ENCODE results near the gene ZNF546. TPM values are rescaled to one million over a fixed set of nuclear protein-coding genes. Genes with fewer than 3 reads are reported as not detected.
"Not testable (repeated sequence)": the region's sequence is repeated elsewhere in the genome, so short reads cannot be mapped to it uniquely, and the experiment has no call there.

The ZNF546 gene
- total RNA-seq, 2 donors from 2014 or later = 3.1 to 4.7 TPM

- Mint-ChIP-seq H3K9me3 (peaks cover 4 to 7% of the 10 kb centered on the region in 2 donors), H3K36me3 (peaks cover 36 to 52% of the 10 kb centered on the region in 2 donors), H3K27ac (peak overlapping the region in 1 of 2 donors; percentile 70)
- ATAC-seq = peak in 1 of 2 donors; percentile 24
- no peak for DNase-seq (ENCODE audit: low spot score in 2 of 2)
Observed at GRCh38 chr19:40006273-40006691, 9.4 kb downstream of the ZNF546 start.

DNA sequence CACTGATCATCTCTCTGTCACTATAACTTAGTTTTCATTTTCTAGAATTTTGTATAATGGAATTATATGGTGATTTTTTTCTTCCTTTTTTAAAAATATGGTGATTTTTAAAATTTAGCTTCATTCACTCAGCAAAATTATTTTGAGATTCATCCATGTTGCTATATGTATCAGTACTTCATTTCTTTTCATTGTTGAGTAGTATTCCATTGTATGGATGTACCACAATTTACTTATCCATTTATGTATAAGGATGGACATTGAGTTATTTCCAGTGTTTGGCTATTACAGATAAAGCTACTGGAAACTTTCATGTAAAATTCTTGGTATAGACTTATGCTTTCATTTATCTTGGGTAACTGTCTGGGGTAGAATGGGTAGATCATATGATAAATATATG lies 12.8 kb downstream of the ZNF546 start:
- Mint-ChIP-seq H3K36me3 (peaks cover 67 to 86% of the 10 kb centered on the region in 2 donors), H3K9me3 (peaks cover 26 to 28% of the 10 kb centered on the region in 2 donors), H3K27ac (no peak overlapping the region)
- ATAC-seq = no peak
- DNase-seq (ENCODE audit: low spot score in 2 of 2) = no peak

GRCh38 chr19:40013991-40014390 lies 17.1 kb downstream of the ZNF546 start:
- H3K27ac Mint-ChIP-seq = no peak overlapping the region
- DNase-seq (ENCODE audit: low spot score in 2 of 2) = no peak
- no peak for ATAC-seq
- peaks cover 35 to 37% of the 10 kb centered on the region in 2 donors for H3K9me3 Mint-ChIP-seq
- H3K36me3 Mint-ChIP-seq = peaks cover 57 to 81% of the 10 kb centered on the region in 2 donors

DNA sequence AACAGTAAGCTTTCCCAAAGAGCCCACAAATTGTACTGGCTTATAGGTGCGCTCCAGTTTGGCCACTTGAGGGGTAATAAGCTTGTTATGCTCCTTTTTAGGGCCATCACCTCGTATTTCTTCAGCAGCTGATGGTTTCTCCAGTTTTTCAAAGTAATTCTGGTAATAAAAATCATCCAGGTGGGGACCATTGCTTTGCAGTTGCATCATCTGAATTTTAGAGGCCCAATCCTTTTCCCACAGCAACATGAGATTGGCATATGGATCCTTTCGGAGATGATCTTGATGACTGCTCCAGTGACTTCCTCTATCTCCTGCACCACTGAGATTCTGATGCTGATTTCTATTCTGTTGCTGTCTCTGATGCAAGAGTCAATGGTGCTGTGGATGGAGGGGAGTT lies 27.1 kb downstream of the ZNF546 start:
- Mint-ChIP-seq H3K36me3 (peaks cover 57 to 59% of the 10 kb centered on the region in 2 donors), H3K27ac (no peak overlapping the region), H3K9me3 (peaks cover 50 to 51% of the 10 kb centered on the region in 2 donors)
- ATAC-seq = no peak
- DNase-seq (ENCODE audit: low spot score in 2 of 2) = no peak

DNA sequence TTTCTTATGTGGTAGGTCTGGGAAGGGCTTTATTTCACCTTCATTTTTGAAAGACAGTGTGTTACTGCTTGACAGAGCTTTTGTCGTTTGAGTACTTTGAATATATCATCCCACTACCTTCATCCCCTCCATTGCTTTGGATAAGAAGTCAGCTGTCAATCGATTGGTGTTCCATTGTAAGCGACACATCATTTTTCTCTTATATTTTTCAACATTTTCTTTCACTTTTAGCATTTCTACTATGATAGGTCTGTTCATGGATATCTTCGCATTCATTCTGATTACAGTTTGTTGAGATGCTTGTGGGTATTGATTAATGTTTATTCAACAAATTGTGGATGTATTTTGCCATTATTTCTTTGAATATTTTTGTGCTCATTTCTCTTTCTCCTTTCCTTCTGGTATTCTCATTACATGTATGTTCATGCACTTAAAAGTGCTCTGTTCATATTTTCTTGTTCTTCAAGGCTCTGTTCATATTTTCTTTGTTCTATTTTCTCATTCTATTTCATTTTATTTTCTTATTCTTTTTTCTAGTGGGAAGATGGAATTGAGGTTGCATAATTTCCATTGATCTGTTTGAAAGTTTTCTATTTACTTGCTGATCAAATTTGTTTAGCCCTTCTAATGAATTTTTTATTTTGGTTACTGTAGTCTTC lies 29.2 kb downstream of the ZNF546 start:
- no peak overlapping the region for H3K27ac Mint-ChIP-seq

GRCh38 chr19:40026597-40026970 lies 29.7 kb downstream of the ZNF546 start:
- Mint-ChIP-seq H3K9me3 (peaks cover 47 to 56% of the 10 kb centered on the region in 2 donors), H3K27ac (no peak overlapping the region)
- ATAC-seq = no peak

More for the DNA sequence above, 29.2 kb downstream of the ZNF546 start:
- no peak for ATAC-seq
- H3K36me3 Mint-ChIP-seq = peaks cover 59 to 69% of the 10 kb centered on the region in 2 donors
- no peak for DNase-seq (ENCODE audit: low spot score in 2 of 2)
- H3K9me3 Mint-ChIP-seq = peaks cover 50 to 56% of the 10 kb centered on the region in 2 donors

DNA sequence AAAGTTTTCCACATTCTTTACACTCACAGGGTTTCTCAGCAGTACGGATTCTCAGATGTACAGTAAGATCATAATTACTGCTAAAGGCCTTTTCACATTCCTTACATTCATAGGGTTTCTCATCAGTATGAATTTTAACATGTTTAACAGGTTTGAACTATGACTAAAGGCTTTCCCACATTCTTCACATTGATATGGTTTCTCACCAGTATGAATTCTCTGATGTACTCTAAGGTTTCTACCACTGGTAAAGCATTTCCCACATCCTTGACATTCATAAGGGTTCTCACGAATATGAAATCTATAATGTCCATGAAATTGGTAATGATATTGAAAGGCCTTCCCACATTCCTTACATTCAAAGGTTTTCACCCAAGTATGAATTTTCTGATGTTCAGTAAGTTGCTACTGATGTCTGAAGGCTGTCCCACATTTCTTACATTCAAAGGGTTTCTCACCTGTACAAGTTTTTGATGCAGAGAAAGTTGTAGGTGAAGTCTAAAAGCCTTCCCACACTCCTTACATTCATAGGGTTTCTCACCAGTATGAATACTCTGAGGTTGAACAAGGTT lies 37.2 kb downstream of the ZNF546 start:
- H3K9me3 Mint-ChIP-seq = peaks cover 44 to 49% of the 10 kb centered on the region in 2 donors
- peaks cover 58 to 78% of the 10 kb centered on the region in 2 donors for H3K36me3 Mint-ChIP-seq
- ATAC-seq = no peak
- H3K27ac Mint-ChIP-seq = no peak overlapping the region
- no peak for DNase-seq (ENCODE audit: low spot score in 2 of 2)

More at GRCh38 chr19:40026597-40026970, 29.7 kb downstream of the ZNF546 start:
- no peak for DNase-seq (ENCODE audit: low spot score in 2 of 2)
- peaks cover 59 to 69% of the 10 kb centered on the region in 2 donors for H3K36me3 Mint-ChIP-seq

DNA sequence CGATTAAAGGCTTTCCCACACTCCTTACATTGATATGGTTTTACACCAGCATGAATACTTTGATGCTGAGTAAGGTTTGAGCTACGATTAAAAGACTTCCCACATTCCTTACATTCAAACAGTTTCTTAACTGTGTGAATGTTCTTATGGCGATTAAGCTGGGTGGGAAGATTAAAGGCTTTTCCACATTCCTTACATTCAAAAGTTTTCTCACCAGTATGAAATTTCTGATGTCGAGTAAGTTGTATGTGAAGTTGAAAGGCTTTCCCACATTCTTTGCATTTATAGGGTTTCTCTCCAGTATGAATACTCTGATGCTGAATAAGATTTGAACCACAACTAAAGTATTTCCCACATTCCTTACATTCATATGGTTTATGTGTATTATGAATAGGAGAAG lies 39.1 kb downstream of the ZNF546 start:
- no peak overlapping the region for H3K27ac Mint-ChIP-seq
- ATAC-seq (no peak), DNase-seq (ENCODE audit: low spot score in 2 of 2) (no peak)
- H3K36me3 Mint-ChIP-seq = peaks cover 54 to 70% of the 10 kb centered on the region in 2 donors
- H3K9me3 Mint-ChIP-seq = peaks cover 36 to 45% of the 10 kb centered on the region in 2 donors

DNA sequence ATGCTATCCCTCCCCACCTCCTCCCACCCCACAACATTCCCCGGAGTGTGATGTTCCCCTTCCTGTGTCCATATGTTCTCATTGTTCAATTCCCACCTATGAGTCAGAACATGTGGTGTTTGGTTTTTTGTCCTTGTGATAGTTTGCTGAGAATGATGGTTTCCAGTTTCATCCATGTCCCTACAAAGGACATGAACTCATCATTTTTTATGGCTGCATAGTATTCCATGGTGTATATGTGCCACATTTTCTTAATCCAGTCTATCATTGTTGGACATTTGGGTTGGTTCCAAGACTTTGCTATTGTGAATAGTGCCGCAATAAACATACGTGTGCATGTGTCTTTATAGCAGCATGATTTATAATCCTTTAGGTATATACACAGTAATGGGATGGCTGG lies 41.2 kb downstream of the ZNF546 start:
- not testable (repeated sequence) for DNase-seq (ENCODE audit: low spot score in 2 of 2); ATAC-seq

DNA sequence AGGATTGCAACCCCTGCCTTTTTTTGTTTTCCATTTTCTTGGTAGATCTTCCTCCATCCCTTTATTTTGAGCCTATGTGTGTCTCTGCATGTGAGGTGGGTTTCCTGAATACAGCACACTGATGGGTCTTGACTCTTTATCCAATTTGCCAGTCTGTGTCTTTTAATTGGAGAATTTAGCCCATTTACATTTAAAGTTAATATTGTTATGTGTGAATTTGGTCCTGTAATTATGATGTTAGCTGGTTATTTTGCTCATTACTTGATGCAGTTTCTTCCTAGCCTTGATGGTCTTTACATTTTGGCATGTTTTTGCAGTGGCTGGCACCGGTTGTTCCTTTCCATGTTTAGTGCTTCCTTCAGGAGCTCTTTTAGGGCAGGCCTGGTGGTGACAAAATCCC lies 44.9 kb downstream of the ZNF546 start:
- not testable (repeated sequence) for DNase-seq (ENCODE audit: low spot score in 2 of 2); ATAC-seq; H3K27ac Mint-ChIP-seq
- Mint-ChIP-seq H3K9me3 (peaks cover 37 to 43% of the 10 kb centered on the region in 2 donors), H3K36me3 (peaks cover 64 to 70% of the 10 kb centered on the region in 2 donors)

More for the DNA sequence above, 41.2 kb downstream of the ZNF546 start:
- Mint-ChIP-seq H3K9me3 (peaks cover 37 to 42% of the 10 kb centered on the region in 2 donors), H3K36me3 (peaks cover 61 to 70% of the 10 kb centered on the region in 2 donors)
- H3K27ac Mint-ChIP-seq = not testable (repeated sequence)

- H3K9me3 Mint-ChIP-seq = peaks cover 5 to 20% of the 10 kb centered on the region in 2 donors
- no peak overlapping the region for H3K27ac Mint-ChIP-seq
- no peak for ATAC-seq
- no peak for DNase-seq (ENCODE audit: low spot score in 2 of 2)
- peaks cover 29 to 50% of the 10 kb centered on the region in 2 donors for H3K36me3 Mint-ChIP-seq
Observed at GRCh38 chr19:40053491-40053890, 56.6 kb downstream of the ZNF546 start.

DNA sequence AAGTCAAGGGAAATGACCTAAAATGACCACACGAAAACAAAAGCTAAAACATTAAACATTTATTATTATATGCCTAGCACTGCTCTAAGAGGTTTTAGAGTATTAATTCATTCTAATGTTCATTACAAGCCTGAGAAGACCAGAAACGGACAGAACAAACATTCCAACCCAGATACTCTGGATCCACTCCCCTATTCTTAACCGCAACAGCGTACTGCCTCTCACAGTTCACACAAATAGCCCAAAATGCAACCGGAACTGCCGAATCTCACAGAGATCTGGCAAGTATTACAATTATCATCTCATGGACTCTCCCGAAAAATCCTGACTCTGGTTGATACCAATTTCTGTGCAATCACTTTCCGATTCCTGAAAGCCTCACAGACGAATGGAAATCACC lies 57.8 kb downstream of the ZNF546 start:
- Mint-ChIP-seq H3K27ac (no peak overlapping the region), H3K9me3 (peaks cover 9 to 22% of the 10 kb centered on the region in 2 donors), H3K36me3 (peaks cover 26 to 47% of the 10 kb centered on the region in 2 donors)
- no peak for DNase-seq (ENCODE audit: low spot score in 2 of 2)
- no peak for ATAC-seq

DNA sequence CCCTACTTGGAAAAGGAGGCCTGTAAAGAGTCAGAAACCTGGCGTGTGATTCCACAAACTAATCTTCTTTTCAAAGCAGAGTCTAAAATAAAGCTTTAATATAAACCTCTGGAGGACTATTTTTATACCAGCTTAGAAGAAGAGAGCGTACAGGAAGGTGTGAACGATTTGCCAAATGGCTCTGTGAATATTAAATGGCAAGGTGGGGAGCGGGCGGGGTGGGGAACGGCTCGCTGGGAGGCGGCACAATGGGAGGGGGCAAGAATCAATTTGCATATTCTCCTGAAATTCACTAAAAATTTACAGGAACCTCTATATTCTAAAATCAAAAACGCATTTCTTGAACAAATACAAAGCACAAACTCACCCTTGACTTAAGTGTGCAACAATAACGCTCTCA lies 58.2 kb downstream of the ZNF546 start:
- H3K27ac Mint-ChIP-seq = peak overlapping the region in 1 of 2 donors; percentile 93

GRCh38 chr19:40055832-40056504 lies 59.1 kb downstream of the ZNF546 start, which contains the start of gene ZNF780B:
Gene ZNF780B (minus strand): TSS chr19:40056231. CDS start chr19:40050332, 5,899 bp downstream.
- Mint-ChIP-seq H3K9me3 (peaks cover 12 to 22% of the 10 kb centered on the region in 2 donors), H3K36me3 (peaks cover 22 to 40% of the 10 kb centered on the region in 2 donors), H3K27ac (peak within 1 kb of the TSS; percentile 91 to 93)
- ATAC-seq = peak; percentile 93 to 96
- peak; percentile 66 to 78 for DNase-seq (ENCODE audit: low spot score in 2 of 2)

More for the DNA sequence above, 58.2 kb downstream of the ZNF546 start:
- H3K36me3 Mint-ChIP-seq = peaks cover 28 to 47% of the 10 kb centered on the region in 2 donors
- H3K9me3 Mint-ChIP-seq = peaks cover 12 to 25% of the 10 kb centered on the region in 2 donors
- ATAC-seq = no peak
- no peak for DNase-seq (ENCODE audit: low spot score in 2 of 2)

DNA sequence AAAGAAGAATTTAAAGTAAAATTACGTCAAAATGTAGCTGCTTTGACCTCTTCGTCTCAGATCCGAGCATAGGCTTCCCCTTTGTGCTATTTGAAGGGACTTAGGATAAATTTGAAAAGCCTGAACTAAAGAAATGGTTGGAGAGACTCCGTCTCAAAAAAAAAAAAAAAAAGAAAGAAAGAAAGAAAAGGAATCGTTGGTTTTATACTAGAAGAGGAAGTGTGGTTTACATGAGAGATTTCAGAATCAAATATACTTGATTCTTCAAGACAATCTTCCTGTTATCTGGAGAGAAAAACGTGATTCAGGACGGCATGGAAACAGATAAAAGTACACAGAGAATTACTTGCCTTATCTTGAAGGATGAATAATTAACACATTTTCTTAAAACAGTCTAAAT lies 59.6 kb downstream of the ZNF546 start:
- ATAC-seq (peak in 1 of 2 donors; percentile 15), DNase-seq (ENCODE audit: low spot score in 2 of 2) (no peak)
- peaks cover 22 to 40% of the 10 kb centered on the region in 2 donors for H3K36me3 Mint-ChIP-seq
- H3K9me3 Mint-ChIP-seq = peaks cover 13 to 22% of the 10 kb centered on the region in 2 donors
- peak overlapping the region; percentile 91 to 93 for H3K27ac Mint-ChIP-seq

DNA sequence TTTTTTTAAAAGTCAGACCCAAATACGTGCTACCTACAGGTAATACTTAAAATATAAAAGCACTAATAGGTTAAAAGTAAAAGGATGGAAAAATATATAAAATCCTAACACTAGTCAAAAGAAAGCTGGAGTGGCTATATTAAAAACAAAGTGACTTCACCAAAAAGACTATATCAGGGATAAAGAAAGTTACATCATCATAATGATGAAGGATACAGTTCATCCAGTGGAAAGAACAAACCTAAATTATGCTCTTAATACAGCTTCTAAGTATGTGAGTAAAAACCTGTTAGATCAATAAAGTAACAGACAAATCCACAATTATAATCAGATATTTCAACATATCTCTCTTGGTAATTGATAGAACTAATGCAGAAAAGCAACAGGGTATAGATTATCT lies 60.3 kb downstream of the ZNF546 start:
- Mint-ChIP-seq H3K36me3 (peaks cover 22 to 40% of the 10 kb centered on the region in 2 donors), H3K27ac (peak overlapping the region in 1 of 2 donors; percentile 93), H3K9me3 (peaks cover 13 to 23% of the 10 kb centered on the region in 2 donors)
- DNase-seq (ENCODE audit: low spot score in 2 of 2) = no peak
- ATAC-seq = no peak

- ATAC-seq (no peak), DNase-seq (ENCODE audit: low spot score in 2 of 2) (no peak)
- Mint-ChIP-seq H3K9me3 (peaks cover 18 to 32% of the 10 kb centered on the region in 2 donors), H3K27ac (no peak overlapping the region), H3K36me3 (peaks cover 22 to 24% of the 10 kb centered on the region in 2 donors)
Observed at GRCh38 chr19:40059624-40060023, 62.8 kb downstream of the ZNF546 start.
